PFSK-1 (cell line): ENCODE results near the gene NPAS2.

Experiments
- FOXP2 ChIP-seq: optimal IDR thresholded peaks from 2 replicates; pipeline ENCODE3; 2011; ENCODE audit warnings: borderline replicate concordance, control low read depth, inconsistent platforms; ENCODE audit not compliant: insufficient read depth; ENCODE audit errors: extremely low read length, extremely low read depth
- POLR2AphosphoS5 ChIP-seq: IDR thresholded peaks from 2 replicates; pipeline ENCODE4 v1.6.1; 2012; ENCODE audit warnings: low read depth, mild to moderate bottlenecking, control low read depth, low read length, moderate library complexity
- REST ChIP-seq, 2 experiments: IDR thresholded peaks; 2 replicates each; pipeline versions ENCODE4 v1.6.1 to v1.8.0; 2011 to 2012; ENCODE audit warnings: low read depth in 2 of 2, low read length in 2 of 2, control low read depth in 1 of 2, inconsistent platforms in 1 of 2, mild to moderate bottlenecking in 1 of 2, moderate library complexity in 1 of 2; ENCODE audit not compliant: insufficient read depth in 1 of 2
- SIN3A ChIP-seq: IDR thresholded peaks from 2 replicates; pipeline ENCODE4 v1.6.1; 2012; ENCODE audit warnings: mild to moderate bottlenecking, low read length, moderate library complexity, borderline replicate concordance; ENCODE audit not compliant: insufficient read depth
- TAF1 ChIP-seq: IDR thresholded peaks from 2 replicates; pipeline ENCODE4 v1.6.1; 2012; ENCODE audit warnings: low read length, control low read depth, borderline replicate concordance; ENCODE audit not compliant: insufficient read depth

NPAS2 gene

GRCh38 chr2:100956081-100956480 is 136.1 kb downstream of the NPAS2 start:
- TF ChIP-seq TAF1, result no peak
- no peak for TF ChIP-seq POLR2AphosphoS5
- no peak for TF ChIP-seq REST (IDR thresholded peaks at IDR 0.05; ENCODE audit: insufficient read depth in 1 of 2, low read depth in 2 of 2, low read length in 2 of 2)
- TF ChIP-seq SIN3A, result no peak
- no peak for TF ChIP-seq FOXP2

DNA sequence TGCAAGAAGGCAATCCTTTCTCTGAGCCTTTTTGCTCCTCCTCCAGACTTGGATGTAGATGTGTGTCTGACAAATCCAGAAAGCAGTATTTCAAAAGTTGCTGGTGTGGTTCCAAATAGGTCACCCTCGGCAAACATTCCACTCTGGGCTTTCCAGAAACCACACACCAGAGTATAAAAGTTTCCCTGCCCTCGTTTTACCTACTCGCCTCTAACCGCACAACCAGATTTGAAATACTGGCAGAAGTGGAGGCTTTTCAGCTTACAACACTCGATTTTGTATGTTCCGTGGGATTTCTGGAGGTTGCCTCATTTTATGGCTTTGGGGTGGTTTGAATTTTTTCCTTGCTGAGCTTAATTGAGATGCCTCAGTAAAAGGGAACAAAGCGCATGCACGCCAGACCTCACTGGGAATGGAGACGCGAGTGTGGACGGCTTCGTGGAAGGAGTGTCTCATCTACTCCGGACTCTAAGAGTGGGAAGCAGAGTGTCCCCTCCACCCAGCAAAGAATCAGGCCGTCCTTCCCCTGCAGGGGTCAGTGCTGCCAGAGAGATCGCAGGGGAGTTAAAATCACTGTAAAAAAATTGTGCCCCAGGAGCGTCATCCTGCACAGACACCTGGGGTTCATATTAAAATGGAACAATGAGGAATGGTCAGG is 138.2 kb downstream of the NPAS2 start:
- TF ChIP-seq SIN3A, result no peak
- TF ChIP-seq FOXP2, result no peak
- TF ChIP-seq TAF1, result no peak
- no peak for TF ChIP-seq REST (IDR thresholded peaks at IDR 0.05; ENCODE audit: insufficient read depth in 1 of 2, low read depth in 2 of 2, low read length in 2 of 2)
- TF ChIP-seq POLR2AphosphoS5, result no peak

- no peak for TF ChIP-seq POLR2AphosphoS5
- TF ChIP-seq REST (IDR thresholded peaks at IDR 0.05; ENCODE audit: insufficient read depth in 1 of 2, low read depth in 2 of 2, low read length in 2 of 2), result no peak
- TF ChIP-seq FOXP2, result no peak
- TF ChIP-seq SIN3A, result no peak
- TF ChIP-seq TAF1, result no peak
Observed at GRCh38 chr2:100959225-100959880, 139.4 kb downstream of the NPAS2 start.

DNA sequence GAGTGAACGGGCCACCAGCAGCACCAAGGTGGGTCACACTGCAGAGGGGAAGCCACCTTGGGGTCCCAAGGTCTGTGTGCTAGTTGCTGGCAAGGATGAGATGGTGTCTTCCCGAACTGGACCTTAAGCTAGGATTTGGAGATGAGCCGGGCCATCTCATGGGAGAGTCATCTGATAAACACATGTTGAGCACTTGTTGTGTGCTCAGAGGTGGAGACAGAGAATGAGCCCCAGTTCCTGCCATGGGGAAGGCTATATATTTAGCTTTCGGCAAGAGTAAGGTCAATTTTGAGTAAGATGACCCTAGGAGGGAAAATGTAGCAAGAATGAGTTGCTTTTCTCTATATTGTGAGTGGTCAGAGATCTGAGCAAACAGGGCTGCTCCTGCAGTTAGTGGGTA is 140.7 kb downstream of the NPAS2 start:
- TF ChIP-seq FOXP2 (no peak), SIN3A (no peak), TAF1 (no peak), POLR2AphosphoS5 (no peak), REST (IDR thresholded peaks at IDR 0.05; ENCODE audit: insufficient read depth in 1 of 2, low read depth in 2 of 2, low read length in 2 of 2) (no peak)
